Activated naive CD4-positive, alpha-beta T cell treated with anti-CD3 and anti-CD28 coated beads for 36 hours (primary cell): ENCODE measurements around the gene KAZN. TPM values are rescaled to one million over a fixed set of nuclear protein-coding genes. Genes with fewer than 3 reads are reported as not detected.

ENCODE experiments used
- CTCF ChIA-PET: fragments of 350-600 bp; sonication (Branson Sonifier 250); formaldehyde crosslinking; loops from one replicate; lab custom pipeline; 2021; ENCODE audit warnings: antibody characterized with exemption; lab: Charles Lee
- DNase-seq: peaks from one replicate; pipeline ENCODE4 v3.0.0-alpha.2; 2020
- H3K27ac Mint-ChIP-seq: one replicate; pipeline ENCODE4 v1.8.0; 2021; ENCODE audit warnings: mild to moderate bottlenecking, mixed read lengths
- H3K27me3 Mint-ChIP-seq: one replicate; pipeline ENCODE4 v1.8.0; 2021; ENCODE audit warnings: low read depth, mixed read lengths
- H3K36me3 Mint-ChIP-seq: one replicate; pipeline ENCODE4 v1.8.0; 2021; ENCODE audit warnings: low read depth, mixed read lengths
- H3K4me1 Mint-ChIP-seq: one replicate; pipeline ENCODE4 v1.8.0; 2021; ENCODE audit warnings: low read depth, mixed read lengths
- H3K4me3 Mint-ChIP-seq: one replicate; pipeline ENCODE4 v1.8.0; 2021; ENCODE audit warnings: mild to moderate bottlenecking, moderate library complexity, mixed read lengths
- H3K9me3 Mint-ChIP-seq: one replicate; pipeline ENCODE4 v1.8.0; 2021; ENCODE audit warnings: mixed read lengths
- intact Hi-C: fragments of 100-400 bp; cut with micrococcal nuclease; formaldehyde crosslinking; loops from one replicate; pipeline ENCODE4 v1.15.1; 2023
- total RNA-seq, 2 experiments: library from RNA; stranded (reverse); gene quantifications; one replicate each; pipeline ENCODE4 v1.2.3, GENCODE V29; 2021

Gene KAZN
- total RNA-seq, 2 experiments from 2014 or later = 0.55 to 0.59 TPM

- no peaks in the 10 kb centered on the region for H3K9me3 Mint-ChIP-seq
- intact Hi-C loops = no loop called here
- H3K4me1 Mint-ChIP-seq = no peaks in the 10 kb centered on the region
- no peak for DNase-seq
- CTCF ChIA-PET = no interaction called here
- no peaks in the 10 kb centered on the region for H3K27me3 Mint-ChIP-seq
- no peaks in the 10 kb centered on the region for H3K36me3 Mint-ChIP-seq
- H3K4me3 Mint-ChIP-seq = no peak overlapping the region
- no peak overlapping the region for H3K27ac Mint-ChIP-seq
These were observed 471.8 kb downstream of the KAZN start for GRCh38 chr1:15070145-15070748.

GRCh38 chr1:15071936-15072335 is 473.5 kb downstream of the KAZN start:
- intact Hi-C loops = no loop called here
- Mint-ChIP-seq H3K4me1 (no peaks in the 10 kb centered on the region), H3K9me3 (no peaks in the 10 kb centered on the region), H3K27ac (no peak overlapping the region), H3K27me3 (no peaks in the 10 kb centered on the region), H3K4me3 (no peak overlapping the region), H3K36me3 (no peaks in the 10 kb centered on the region)
- DNase-seq = no peak
- CTCF ChIA-PET = no interaction called here

- intact Hi-C loops = no loop called here
- no peaks in the 10 kb centered on the region for H3K36me3 Mint-ChIP-seq
- no peaks in the 10 kb centered on the region for H3K4me1 Mint-ChIP-seq
- DNase-seq = no peak
- H3K27ac Mint-ChIP-seq = no peak overlapping the region
- no peak overlapping the region for H3K4me3 Mint-ChIP-seq
- CTCF ChIA-PET = no interaction called here
- H3K27me3 Mint-ChIP-seq = no peaks in the 10 kb centered on the region
- no peaks in the 10 kb centered on the region for H3K9me3 Mint-ChIP-seq
These were observed 475.4 kb downstream of the KAZN start for GRCh38 chr1:15073799-15074308.

- Mint-ChIP-seq H3K27me3 (no peaks in the 10 kb centered on the region), H3K36me3 (no peaks in the 10 kb centered on the region), H3K9me3 (no peaks in the 10 kb centered on the region), H3K4me1 (no peaks in the 10 kb centered on the region), H3K27ac (no peak overlapping the region), H3K4me3 (no peak overlapping the region)
- CTCF ChIA-PET = no interaction called here
- DNase-seq = no peak
- intact Hi-C loops = no loop called here
These were observed 476.7 kb downstream of the KAZN start for GRCh38 chr1:15075175-15075574.

GRCh38 chr1:15075817-15076216 is 477.3 kb downstream of the KAZN start:
- CTCF ChIA-PET = interaction anchor here (1.0 kb wide), 2 partner anchors 15 to 24 kb away, joined by 3 to 4 read pairs; no protein-coding TSS in a partner anchor
- DNase-seq = no peak
- H3K4me3 Mint-ChIP-seq = no peak overlapping the region
- no peaks in the 10 kb centered on the region for H3K36me3 Mint-ChIP-seq
- no peak overlapping the region for H3K27ac Mint-ChIP-seq
- H3K9me3 Mint-ChIP-seq = no peaks in the 10 kb centered on the region
- no peaks in the 10 kb centered on the region for H3K27me3 Mint-ChIP-seq
- H3K4me1 Mint-ChIP-seq = no peaks in the 10 kb centered on the region
- intact Hi-C loops = no loop called here

- Mint-ChIP-seq H3K4me1 (no peaks in the 10 kb centered on the region), H3K27ac (no peak overlapping the region), H3K27me3 (no peaks in the 10 kb centered on the region), H3K36me3 (no peaks in the 10 kb centered on the region), H3K4me3 (no peak overlapping the region), H3K9me3 (no peaks in the 10 kb centered on the region)
- no peak for DNase-seq
- intact Hi-C loops = no loop called here
- CTCF ChIA-PET = interaction anchor here (1.0 kb wide), 1 partner anchor 23 kb away, joined by 4 read pairs; no protein-coding TSS in a partner anchor
These were observed 478.3 kb downstream of the KAZN start for GRCh38 chr1:15076807-15077206.

GRCh38 chr1:15077384-15077783 is 478.9 kb downstream of the KAZN start:
- H3K9me3 Mint-ChIP-seq = no peaks in the 10 kb centered on the region
- no peak for DNase-seq
- H3K27me3 Mint-ChIP-seq = no peaks in the 10 kb centered on the region
- H3K27ac Mint-ChIP-seq = no peak overlapping the region
- CTCF ChIA-PET = no interaction called here
- H3K36me3 Mint-ChIP-seq = no peaks in the 10 kb centered on the region
- H3K4me1 Mint-ChIP-seq = no peaks in the 10 kb centered on the region
- H3K4me3 Mint-ChIP-seq = no peak overlapping the region
- intact Hi-C loops = no loop called here

- CTCF ChIA-PET = no interaction called here
- Mint-ChIP-seq H3K4me3 (no peak overlapping the region), H3K27me3 (peaks cover 4% of the 10 kb centered on the region), H3K4me1 (no peaks in the 10 kb centered on the region), H3K36me3 (no peaks in the 10 kb centered on the region), H3K27ac (no peak overlapping the region), H3K9me3 (no peaks in the 10 kb centered on the region)
- intact Hi-C loops = no loop called here
- DNase-seq = no peak
These were observed 482.0 kb downstream of the KAZN start for GRCh38 chr1:15080328-15081007.

- Mint-ChIP-seq H3K4me1 (no peaks in the 10 kb centered on the region), H3K36me3 (no peaks in the 10 kb centered on the region), H3K27ac (no peak overlapping the region), H3K4me3 (no peak overlapping the region), H3K9me3 (no peaks in the 10 kb centered on the region), H3K27me3 (peaks cover 4% of the 10 kb centered on the region)
- intact Hi-C loops = no loop called here
- CTCF ChIA-PET = no interaction called here
- DNase-seq = no peak
These were observed 482.6 kb downstream of the KAZN start for GRCh38 chr1:15081102-15081501.

GRCh38 chr1:15083578-15083977 is 485.1 kb downstream of the KAZN start:
- H3K27ac Mint-ChIP-seq = no peak overlapping the region
- no peak for DNase-seq
- intact Hi-C loops = no loop called here
- H3K27me3 Mint-ChIP-seq = peaks cover 4% of the 10 kb centered on the region
- H3K9me3 Mint-ChIP-seq = no peaks in the 10 kb centered on the region
- H3K4me3 Mint-ChIP-seq = no peak overlapping the region
- CTCF ChIA-PET = no interaction called here
- no peaks in the 10 kb centered on the region for H3K4me1 Mint-ChIP-seq
- H3K36me3 Mint-ChIP-seq = no peaks in the 10 kb centered on the region

GRCh38 chr1:15088281-15088971 is 489.9 kb downstream of the KAZN start:
- CTCF ChIA-PET = interaction anchor here (1.5 kb wide), 1 partner anchor 27 kb away, joined by 3 read pairs; no protein-coding TSS in a partner anchor
- H3K27me3 Mint-ChIP-seq = peaks cover 4% of the 10 kb centered on the region
- no peaks in the 10 kb centered on the region for H3K36me3 Mint-ChIP-seq

GRCh38 chr1:15089258-15089992 is 490.9 kb downstream of the KAZN start:
- H3K36me3 Mint-ChIP-seq = no peaks in the 10 kb centered on the region
- DNase-seq = no peak
- no peaks in the 10 kb centered on the region for H3K27me3 Mint-ChIP-seq
- CTCF ChIA-PET = interaction anchor here (0.6 to 1.5 kb wide), 4 partner anchors 10 to 121 kb away, joined by 3 to 6 read pairs (median 3); no protein-coding TSS in a partner anchor
- no peak overlapping the region for H3K27ac Mint-ChIP-seq
- peaks cover 8% of the 10 kb centered on the region for H3K4me1 Mint-ChIP-seq
- no peak overlapping the region for H3K4me3 Mint-ChIP-seq
- no peaks in the 10 kb centered on the region for H3K9me3 Mint-ChIP-seq
- intact Hi-C loops = no loop called here

More at GRCh38 chr1:15088281-15088971, 489.9 kb downstream of the KAZN start:
- intact Hi-C loops = no loop called here
- DNase-seq = no peak
- H3K27ac Mint-ChIP-seq = no peak overlapping the region
- H3K4me3 Mint-ChIP-seq = no peak overlapping the region
- H3K4me1 Mint-ChIP-seq = peaks cover 8% of the 10 kb centered on the region
- H3K9me3 Mint-ChIP-seq = no peaks in the 10 kb centered on the region
